Endothelial cell of coronary artery (primary cell): ENCODE measurements around the gene ZNF398. TPM values are rescaled to one million over a fixed set of nuclear protein-coding genes. Genes with fewer than 3 reads are reported as not detected.

Source experiments
- total RNA-seq: library from RNA; depleted of rRNA; stranded (reverse); fragments of >200 nt; gene quantifications from 2 replicates; pipeline ENCODE4 v1.2.3, GENCODE V29; 2014

The ZNF398 gene
- 4.5 and 7.1 TPM in 2 replicates for total RNA-seq

GRCh38 chr7:149147072-149147751 is at the start of gene ZNF398:
ZNF398 (plus strand) TSS chr7:149147453; CDS start chr7:149147743, 290 bp downstream.

GRCh38 chr7:149125863-149126661 is 21.2 kb upstream of the ZNF398 start, which contains the start of gene ZNF425:
ZNF425 (minus strand) TSS chr7:149126324; CDS start chr7:149126213, 111 bp downstream.

GRCh38 chr7:149195180-149196150 is 48.2 kb downstream of the ZNF398 start, which contains the start of gene ZNF282:
ZNF282 (plus strand) TSS chr7:149195546; CDS start chr7:149195590, 44 bp downstream.

Other genes with a start within 250 kb of the ZNF398 start
- 292 and 304 TPM in 2 replicates for gene PDIA4, start 118.9 kb upstream of the ZNF398 start, total RNA-seq
- gene ZNF786, start 56.7 kb upstream of the ZNF398 start, total RNA-seq, result 6.6 and 6.8 TPM in 2 replicates
- gene ZNF425, start 21.1 kb upstream of the ZNF398 start, total RNA-seq, result 1.9 and 2.0 TPM in 2 replicates
- 25.0 and 35.5 TPM in 2 replicates for gene ZNF282, start 48.1 kb downstream of the ZNF398 start, total RNA-seq
- 4.3 and 4.7 TPM in 2 replicates for gene ZNF212, start 92.2 kb downstream of the ZNF398 start, total RNA-seq
- gene ZNF783, start 114.7 kb downstream of the ZNF398 start, total RNA-seq, result 5.0 and 8.7 TPM in 2 replicates